ENCODE measurements around the gene HSFX2.
"Not testable (repeated sequence)": the region's sequence is repeated elsewhere in the genome, so short reads cannot be mapped to it uniquely, and the experiment has no call there.

HSFX2 gene

DNA sequence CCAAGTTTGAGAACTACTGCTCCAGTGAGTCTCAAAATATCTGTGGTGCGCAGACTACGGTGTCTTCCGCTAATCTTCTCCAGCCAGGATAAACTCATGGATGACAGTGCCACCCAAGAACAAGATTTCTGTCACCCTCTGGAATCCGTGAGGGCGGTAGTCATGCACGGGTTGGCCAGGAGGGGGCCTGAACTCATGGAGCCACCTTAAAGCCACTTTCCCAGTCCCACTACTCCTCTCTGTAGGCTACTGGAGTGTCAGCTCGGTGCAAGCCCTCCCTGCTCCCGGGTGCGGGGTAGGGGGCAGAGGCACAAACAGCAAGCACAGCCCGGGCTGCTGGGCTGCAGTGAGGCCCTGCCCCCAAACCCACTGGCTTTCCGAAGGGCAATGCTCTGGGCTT lies 3.5 kb upstream of the HSFX2 start:
- DNase-seq; intact Hi-C loops (cut with DNase I): not testable (repeated sequence)

DNA sequence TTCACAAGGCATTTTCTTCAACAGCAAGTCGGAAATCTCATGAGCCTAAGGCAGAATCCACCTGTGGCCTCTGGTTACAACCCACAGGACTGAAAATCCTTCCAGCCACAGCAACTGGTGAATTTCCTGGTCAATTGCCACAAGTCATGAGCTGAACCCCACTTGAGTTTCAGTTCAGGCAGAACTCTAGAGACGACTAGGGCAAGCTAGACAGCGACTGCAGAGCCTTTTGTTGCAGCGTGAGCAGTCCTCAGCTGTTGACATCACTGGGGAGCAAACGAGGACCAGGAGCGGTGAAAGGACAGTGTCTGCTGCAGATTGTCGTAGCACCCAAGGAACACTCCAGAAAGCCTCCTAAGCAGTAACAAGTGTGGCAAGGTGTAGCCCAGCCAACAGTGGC lies 829 bp upstream of the HSFX2 start:
- DNase-seq; intact Hi-C loops (cut with DNase I): not testable (repeated sequence)

DNA sequence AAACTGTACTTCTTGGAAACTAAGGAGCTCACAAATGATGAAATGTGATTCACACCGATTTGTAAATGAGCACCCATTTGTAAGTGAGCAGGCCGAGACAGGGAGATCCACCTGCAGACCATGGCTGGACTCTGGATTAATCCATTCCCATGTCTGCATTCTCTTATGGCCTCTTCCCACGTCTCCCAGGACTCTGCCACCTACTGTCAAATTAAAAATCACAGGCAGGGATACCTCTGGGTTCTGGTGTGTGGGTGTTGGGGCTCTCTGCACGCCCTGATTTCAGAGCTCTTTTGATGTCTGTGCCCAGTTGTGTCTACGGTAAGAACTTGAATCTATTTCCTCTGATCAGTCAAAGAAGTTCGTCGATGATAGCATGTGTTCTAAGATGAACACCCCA lies 4.1 kb downstream of the HSFX2 start:
- DNase-seq; intact Hi-C loops (cut with DNase I): not testable (repeated sequence)

DNA sequence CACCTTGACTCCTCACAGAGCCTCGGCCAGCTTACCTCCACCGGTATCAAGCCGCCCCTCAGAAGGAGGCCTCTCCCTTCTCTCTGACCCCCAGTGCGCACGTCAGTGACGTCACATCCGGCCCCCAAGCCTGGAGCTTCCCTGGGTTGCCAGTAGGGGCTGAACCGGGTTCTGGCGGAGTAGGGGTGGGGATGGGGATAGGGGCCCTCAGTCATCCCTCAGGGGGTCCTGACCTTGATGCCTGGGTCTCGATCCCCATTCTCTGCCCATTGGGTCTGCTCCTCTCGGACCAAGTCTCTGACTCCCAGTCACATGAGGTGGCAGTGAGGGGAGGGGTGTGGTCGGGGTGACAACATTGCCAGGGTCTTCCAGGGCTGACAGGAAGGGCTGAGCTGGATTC lies 7.8 kb downstream of the HSFX2 start, which contains the start of gene MAGEA9B:
MAGEA9B (minus strand) TSS at position 101 of the 400 bp plus-strand sequence. CDS start 4,280 bp downstream, outside the sequence.
- DNase-seq; intact Hi-C loops (cut with DNase I): not testable (repeated sequence)

DNA sequence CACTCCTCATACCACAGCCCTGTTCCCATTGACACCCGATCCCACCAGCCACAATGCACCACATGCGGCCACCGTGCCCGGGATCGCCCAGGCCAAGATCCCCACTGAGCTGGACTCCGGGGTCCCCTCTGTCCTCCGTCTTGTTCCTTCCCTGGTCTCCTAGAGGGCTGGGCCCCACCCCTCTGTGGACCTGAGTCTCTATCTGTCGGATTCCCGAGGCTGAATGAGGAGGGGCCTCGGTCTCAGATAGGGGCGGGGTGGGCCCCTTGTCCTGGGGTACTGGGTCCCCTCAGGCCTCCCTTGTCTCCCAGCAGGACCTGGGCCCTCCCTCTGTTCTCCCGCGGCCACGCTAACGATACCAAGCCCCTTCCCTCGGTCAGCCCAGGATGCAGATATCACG lies 9.5 kb downstream of the HSFX2 start:
- intact Hi-C loops (cut with DNase I) = not testable (repeated sequence)

DNA sequence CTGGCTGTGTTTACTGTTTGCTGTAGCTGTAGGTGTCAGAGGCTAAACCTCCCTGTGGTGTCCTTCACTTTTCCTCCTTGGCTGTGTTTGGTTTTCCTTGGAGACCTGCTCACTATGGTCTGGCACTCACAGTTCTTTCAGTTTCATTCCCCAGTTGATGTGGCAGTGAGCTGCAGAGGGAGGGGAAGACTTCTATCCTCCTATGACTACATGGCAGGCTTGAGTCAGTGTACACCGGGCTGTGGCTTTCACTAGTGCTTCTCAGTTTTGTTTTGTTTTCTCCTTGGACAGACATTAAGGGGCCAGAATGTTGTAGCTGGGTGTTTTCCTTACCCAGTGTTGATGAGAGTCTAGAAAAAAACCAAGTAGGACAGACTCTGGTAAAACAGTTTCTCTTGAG lies 21.7 kb downstream of the HSFX2 start:
- DNase-seq; intact Hi-C loops (cut with DNase I): not testable (repeated sequence)

More for the DNA sequence above, 9.5 kb downstream of the HSFX2 start:
- DNase-seq = peak in 1 of 10 donors; percentile 14

DNA sequence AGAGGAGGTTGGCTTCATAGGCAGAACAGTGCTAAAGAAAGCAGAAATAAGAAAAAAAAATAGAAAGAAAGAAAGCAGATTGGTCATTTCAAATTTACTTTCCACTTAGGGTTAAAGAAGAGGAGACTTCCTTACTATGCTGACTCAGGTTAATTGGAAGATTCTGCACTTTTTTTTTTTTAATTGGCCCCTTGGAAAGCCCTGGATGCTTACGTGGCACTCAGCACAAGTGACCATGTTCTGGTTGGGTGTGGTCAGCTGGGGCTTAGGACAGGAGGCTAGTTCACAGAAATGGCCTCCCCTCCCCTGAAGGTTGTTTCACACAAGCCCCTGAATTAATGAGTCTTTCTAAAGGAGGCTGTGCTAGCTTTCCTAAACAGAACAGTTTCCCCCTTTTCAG lies 22.4 kb downstream of the HSFX2 start:
- DNase-seq = no peak
- intact Hi-C loops (cut with DNase I) = no loop called here

DNA sequence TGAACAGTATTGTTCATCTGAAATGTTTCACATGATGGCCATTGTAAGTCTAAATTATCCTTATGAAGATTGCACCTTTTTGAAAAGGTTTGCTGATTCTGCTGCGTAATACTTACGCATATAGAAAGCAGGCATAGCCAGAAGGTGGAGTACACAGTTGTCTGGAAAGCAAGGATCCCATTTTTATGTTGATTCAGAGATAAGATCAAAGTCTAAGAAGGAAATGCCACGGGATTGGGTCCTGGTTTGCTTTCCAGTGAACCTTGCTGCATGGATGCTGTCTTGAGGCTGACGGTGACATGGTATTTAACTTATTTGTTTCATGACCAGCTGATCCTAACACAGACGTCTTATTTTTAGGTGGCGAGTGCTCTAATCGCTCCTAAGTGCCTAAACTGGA lies 23.3 kb downstream of the HSFX2 start:
- intact Hi-C loops (cut with DNase I) = no loop called here
- no peak for DNase-seq

DNA sequence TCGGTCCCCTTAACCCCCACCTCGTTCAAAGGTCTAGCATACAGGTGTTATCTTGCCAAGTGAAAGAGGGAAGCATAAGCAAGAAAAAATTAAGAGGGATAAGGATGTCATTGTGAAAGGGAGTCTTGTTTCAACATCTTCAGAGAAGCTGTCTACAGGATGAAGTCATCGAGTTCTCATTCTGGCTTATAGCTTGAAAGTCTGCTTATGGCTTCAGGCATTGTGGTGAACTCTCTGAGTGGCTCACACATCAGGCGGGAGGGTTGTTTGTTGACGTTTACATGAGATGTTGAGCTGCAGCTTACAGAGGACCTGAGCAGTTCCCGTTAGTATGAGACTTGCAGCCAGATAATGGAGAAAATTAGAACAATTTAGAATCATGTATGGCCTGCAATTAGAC lies 24.4 kb downstream of the HSFX2 start:
- peak in 1 of 10 donors; percentile 4 for DNase-seq
- intact Hi-C loops (cut with DNase I) = no loop called here

DNA sequence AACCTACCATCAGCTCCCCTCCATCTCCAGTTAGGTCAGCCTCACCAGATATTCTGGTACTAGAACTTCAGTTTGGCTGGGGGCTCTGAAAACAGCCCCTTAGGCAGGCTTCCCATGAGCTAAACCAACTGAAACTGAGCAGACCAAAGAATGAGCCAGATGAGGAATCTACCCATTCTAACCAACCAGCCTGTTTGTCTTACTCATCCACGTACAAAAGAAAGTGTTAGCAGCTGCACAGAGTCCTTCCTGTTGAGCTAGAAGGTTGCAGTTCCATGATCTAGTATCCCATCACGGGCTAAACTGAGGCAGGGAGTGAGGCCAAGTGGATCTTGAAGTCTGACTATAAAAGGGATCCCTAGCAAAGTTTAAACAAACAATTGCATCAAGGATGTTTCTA lies 25.3 kb downstream of the HSFX2 start:
- DNase-seq = no peak
- intact Hi-C loops (cut with DNase I) = no loop called here

DNA sequence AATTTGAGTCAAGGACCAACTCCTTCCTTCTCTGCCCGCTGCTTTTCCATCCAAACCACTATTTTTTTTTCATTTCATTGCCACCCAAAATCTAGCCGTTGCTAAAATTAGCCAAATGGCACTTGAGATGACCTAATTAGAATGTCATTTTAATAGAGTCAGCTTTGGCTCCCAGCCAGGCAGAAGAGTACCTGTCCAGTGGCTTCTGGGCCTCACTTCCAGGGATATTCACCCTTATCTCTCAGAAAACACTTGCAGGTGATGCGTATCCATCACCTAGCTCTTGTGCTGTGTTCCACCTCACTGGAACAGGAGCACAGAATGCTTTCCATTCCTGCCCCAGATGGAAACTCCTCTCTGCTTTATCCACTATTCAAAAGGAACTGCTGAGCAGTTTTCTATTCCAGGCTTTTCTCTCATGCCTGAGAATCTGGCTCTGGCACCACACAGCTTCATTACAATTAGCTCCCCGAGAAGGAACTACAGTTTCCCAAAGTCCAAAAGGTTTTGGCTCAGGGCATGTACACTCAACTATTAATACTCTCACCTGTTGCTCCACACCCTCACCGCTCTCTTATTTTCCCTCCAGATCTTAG lies 26.3 kb downstream of the HSFX2 start:
- DNase-seq = peak in 1 of 10 donors; percentile 12
- intact Hi-C loops (cut with DNase I) = no loop called here

DNA sequence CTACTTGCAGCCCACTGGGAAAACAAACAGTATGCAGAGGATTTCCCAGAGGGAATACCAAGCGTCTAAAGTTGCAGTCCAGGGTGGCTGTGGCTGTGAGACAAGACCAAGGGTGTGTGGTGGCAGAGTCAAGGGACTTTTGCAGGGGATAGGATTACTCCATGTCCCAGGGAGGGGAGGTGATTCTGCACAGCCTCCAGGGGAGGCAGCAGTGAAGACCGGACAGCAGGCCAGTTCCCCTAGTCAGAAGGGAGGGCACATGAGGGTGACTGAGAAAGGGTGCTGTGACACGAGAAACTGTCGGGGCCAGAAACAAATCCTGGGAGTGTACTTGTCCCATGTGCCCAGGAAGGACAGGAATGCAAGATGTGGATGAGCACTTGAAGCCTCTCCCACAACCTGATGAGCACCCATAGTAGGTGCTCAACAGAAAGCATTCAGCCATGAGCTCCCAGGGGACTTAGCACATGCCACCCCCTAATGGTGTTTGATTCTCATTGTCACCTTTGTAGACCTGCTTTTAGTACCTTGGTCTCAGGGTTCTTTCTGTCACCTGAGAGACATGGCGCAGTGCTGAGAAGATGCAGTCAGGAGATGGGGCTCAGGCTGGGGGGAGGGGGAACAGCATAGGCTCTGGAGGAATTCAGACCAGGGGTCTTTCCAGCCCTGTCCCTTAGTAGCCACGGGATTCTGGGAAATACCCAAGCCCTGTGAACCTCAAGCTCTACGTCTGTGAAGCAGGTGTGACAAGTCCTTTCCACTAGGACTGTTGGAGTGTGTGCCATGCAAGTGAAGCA lies 27.3 kb downstream of the HSFX2 start:
- intact Hi-C loops (cut with DNase I) = no loop called here
- peak in 2 of 10 donors; percentile 21 to 27 for DNase-seq

DNA sequence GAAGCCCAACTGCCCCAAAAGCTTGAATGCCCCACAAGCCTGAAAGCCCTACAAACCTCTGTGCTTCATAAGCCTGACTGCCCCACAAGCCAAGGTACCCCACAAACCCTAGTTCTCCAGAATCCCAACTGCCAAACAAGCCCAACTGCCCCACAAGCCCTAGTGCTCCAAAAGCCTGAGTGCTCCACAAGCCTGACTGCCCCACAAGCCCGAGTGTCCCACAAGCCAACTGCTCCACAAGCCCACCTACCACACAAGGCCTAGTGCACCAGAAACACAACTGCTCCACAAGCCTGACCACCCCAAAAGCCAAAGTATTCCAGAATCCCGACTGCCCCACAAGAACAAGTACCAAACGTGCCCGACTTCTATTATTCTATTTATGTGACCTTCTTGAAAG lies 31.8 kb downstream of the HSFX2 start:
- peak in 1 of 10 donors; percentile 31 for DNase-seq
- intact Hi-C loops (cut with DNase I) = no loop called here

DNA sequence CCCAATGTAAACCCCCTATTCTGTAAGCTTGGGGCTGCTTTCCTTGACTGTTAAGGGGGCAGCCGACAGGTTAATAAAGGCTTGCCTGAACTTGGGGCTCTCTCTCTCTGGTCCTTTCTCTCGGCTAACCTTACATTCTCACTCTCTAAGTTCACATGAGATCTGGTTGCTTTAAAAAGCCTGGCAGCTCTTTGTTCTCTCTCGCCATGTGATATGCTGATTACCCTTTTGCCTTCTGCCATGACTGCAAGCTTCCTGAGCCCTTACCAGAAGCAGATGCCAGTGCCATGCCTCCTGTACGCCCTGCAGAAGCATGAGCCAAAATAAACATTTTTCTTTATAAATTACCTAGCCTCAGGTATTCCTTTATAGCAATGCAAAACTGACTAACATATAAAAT lies 39.9 kb downstream of the HSFX2 start:
- intact Hi-C loops (cut with DNase I); DNase-seq: not testable (repeated sequence)

DNA sequence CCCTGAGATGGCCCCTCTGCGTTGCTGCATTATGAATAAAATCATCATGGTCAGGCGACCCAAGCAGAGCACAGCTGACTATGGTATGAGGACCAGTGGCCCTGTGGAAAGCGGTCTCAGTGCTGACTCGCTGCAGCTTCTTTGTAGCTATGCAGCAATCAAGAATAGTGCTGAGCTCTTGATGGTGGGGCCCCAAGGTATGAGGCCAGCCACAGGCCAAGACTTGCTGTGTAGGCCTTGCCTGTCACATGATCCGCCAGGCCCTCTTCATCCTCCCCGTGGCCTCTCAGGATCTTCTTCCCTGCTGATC lies 43.2 kb downstream of the HSFX2 start:
- intact Hi-C loops (cut with DNase I) = not testable (repeated sequence)

DNA sequence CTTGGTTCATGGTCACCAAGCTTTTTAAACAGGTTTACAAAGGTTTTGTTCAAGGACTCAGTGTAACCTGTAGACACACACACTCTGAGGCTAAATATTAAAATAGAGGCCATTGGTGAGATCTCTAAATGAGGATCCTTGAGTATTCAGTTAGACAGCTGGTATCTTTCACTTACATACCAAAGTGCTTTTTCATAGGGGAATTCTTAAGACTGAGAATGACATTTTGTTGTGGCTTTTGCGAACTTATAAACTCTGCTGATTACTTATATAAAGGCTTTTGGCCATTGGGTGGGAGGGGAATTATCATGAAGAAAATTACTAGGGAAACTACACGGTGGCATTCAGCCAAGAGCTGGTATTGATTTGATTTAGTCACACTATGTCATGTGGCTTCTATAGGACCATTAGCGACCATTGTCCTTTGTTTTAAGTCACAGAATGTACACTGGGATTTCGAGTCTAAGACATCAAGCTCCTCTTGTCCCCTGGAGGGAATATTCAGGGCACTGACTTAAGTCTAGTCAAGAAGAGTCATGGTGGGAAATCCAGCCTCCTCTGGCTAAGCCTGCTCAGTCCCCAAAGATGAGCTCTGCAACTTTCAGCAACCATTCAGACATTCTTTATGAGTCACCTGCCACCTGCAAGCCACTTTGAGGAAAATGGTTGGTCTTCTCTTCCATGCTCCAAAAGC lies 43.7 kb downstream of the HSFX2 start:
- DNase-seq; intact Hi-C loops (cut with DNase I): not testable (repeated sequence)

More for the DNA sequence above, 43.2 kb downstream of the HSFX2 start:
- not testable (repeated sequence) for DNase-seq

DNA sequence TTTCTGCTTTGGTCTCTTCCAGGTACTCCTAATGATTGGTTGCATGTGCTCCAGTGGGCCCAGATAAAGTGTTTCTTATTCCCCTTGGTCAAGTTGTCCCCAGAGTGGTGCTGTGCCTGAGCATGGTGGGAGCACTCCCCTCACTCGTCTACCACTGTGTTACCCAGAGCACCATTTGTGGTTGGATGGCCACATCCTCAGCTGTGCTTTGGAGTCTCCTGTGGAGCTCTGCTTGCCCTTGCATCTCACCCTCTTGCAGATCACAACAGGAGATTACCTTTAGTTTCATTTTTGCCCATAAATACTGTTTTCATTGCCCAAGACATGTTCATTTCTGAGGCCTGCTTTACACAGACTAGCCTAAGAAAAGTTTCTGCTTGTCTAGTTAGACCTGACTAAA lies 44.7 kb downstream of the HSFX2 start:
- intact Hi-C loops (cut with DNase I); DNase-seq: not testable (repeated sequence)

DNA sequence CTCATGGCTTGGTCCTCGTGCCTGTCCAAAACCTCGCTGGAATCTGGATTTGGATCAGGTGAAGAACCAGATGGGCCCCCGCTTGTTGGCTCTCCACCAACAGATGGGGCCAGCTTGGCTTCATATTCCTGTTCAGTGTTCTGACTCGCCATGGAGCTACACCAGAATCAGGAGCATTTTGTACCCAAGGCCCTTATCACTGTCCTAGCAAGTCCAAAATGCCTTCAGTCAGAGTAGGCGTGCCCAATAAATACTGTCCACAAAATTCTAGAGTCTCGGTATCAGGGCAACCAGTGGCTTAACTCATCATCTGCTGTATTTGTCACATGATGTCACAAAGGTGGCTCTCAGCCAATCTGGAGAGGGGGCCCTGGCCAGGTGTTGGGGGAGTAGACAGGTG lies 45.4 kb downstream of the HSFX2 start, which contains the start of gene HSFX3:
HSFX3 (minus strand) TSS at position 224 of the 400 bp plus-strand sequence; CDS start at position 152, 72 bp downstream.
- DNase-seq; intact Hi-C loops (cut with DNase I): not testable (repeated sequence)

DNA sequence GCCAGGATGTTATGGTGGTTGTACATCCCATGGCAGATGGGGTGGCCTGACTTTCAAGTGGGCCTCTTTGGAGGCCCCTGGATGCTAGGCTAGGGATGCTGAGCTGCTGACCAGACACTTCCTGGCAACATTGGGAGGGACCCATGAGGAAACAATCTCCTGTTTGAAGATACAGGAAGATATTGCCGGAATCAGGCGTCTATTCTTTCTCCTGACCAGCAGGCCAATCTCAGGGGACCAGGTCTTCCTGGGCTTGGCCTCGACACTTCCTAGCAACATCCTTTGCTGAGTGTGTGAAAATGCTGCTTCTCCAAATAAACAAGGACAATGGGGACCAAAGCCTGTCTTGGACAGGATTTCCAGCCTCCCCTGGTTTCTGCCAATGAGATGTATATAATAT lies 47.3 kb downstream of the HSFX2 start:
- intact Hi-C loops (cut with DNase I); DNase-seq: not testable (repeated sequence)

DNA sequence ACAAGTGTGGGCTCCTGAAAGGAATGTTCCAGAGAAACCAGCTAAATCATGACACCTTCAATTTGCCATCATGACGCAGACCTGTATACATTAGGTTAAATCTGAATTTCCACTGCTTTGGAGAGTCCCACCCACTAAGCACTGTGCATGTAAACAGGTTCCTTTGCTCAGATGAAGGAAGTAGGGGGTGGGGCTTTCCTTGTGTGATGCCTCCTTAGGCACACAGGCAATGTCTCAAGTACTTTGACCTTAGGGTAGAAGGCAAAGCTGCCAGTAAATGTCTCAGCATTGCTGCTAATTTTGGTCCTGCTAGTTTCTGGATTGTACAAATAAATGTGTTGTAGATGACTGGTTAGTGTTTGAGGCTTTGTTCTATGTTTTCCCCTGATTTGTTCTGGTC lies 48.2 kb downstream of the HSFX2 start:
- DNase-seq; intact Hi-C loops (cut with DNase I): not testable (repeated sequence)
